ENCODE measurements around the gene RRP7A. TPM values are rescaled to one million over a fixed set of nuclear protein-coding genes. Genes with fewer than 3 reads are reported as not detected.
A peak's percentile ranks its signal among the peaks of the same experiment; 100 is the strongest.
"Not testable (repeated sequence)": the region's sequence is repeated elsewhere in the genome, so short reads cannot be mapped to it uniquely, and the experiment has no call there.

Gene RRP7A
- total and polyA plus RNA-seq, 12 donors, result 20.8 to 35.2 (median 26.1) TPM

- no peak overlapping the region for H3K4me3 ChIP-seq
- H3K27me3 ChIP-seq, result no peaks in the 10 kb centered on the region
- H3K9me3 ChIP-seq, result no peaks in the 10 kb centered on the region
- intact Hi-C loops (cut with DNase I), result loop anchor here in 2 of 10 donors (5.0 to 10.0 kb wide), 2 partner anchors 36 to 99 kb away; partner anchors contain the start of genes POLDIP3 (in 1 of the 2) and SERHL2 (in 1 of the 2)
- no peak for TF ChIP-seq CTCF (IDR thresholded peaks at IDR 0.05)
- DNase-seq (no peak), ATAC-seq (no peak)
- WGBS, 2 donors, result 65 to 71% methylated on average over 14 of the region's 14 CpGs
- H3K27ac ChIP-seq, result no peak overlapping the region
- peaks cover 0 to 58% (median 35%) of the 10 kb centered on the region in 9 donors for H3K36me3 ChIP-seq
- peaks cover 2 to 48% (median 19%) of the 10 kb centered on the region in 9 donors for H3K4me1 ChIP-seq
Measured at GRCh38 chr22:42515896-42516295, 3.7 kb downstream of the RRP7A start.

- not testable (repeated sequence) for ATAC-seq, H3K27ac ChIP-seq, H3K4me3 ChIP-seq, H3K27me3 ChIP-seq, H3K9me3 ChIP-seq, DNase-seq
- peaks cover 0 to 62% (median 37%) of the 10 kb centered on the region in 9 donors for H3K36me3 ChIP-seq
- H3K4me1 ChIP-seq, result peaks cover 2 to 46% (median 17%) of the 10 kb centered on the region in 9 donors
- 91 to 95% methylated on average over 7 of the region's 8 CpGs for WGBS, 2 donors
- intact Hi-C loops (cut with DNase I), result loop anchor here in 2 of 10 donors (5.0 to 10.0 kb wide), 2 partner anchors 37 to 99 kb away; partner anchors contain the start of genes POLDIP3 (in 1 of the 2) and SERHL2 (in 1 of the 2)
Measured at GRCh38 chr22:42515304-42515703, 4.3 kb downstream of the RRP7A start.

- intact Hi-C loops (cut with DNase I), result loop anchor here in 2 of 10 donors (5.0 to 10.0 kb wide), 2 partner anchors 38 to 100 kb away; partner anchors contain the start of genes SERHL2 (in 2 of the 2) and POLDIP3 (in 1 of the 2)
- not testable (repeated sequence) for ATAC-seq
- peaks cover 0 to 62% (median 37%) of the 10 kb centered on the region in 9 donors for H3K36me3 ChIP-seq
Measured at GRCh38 chr22:42514331-42514730, 5.3 kb downstream of the RRP7A start.

GRCh38 chr22:42512273-42512990 lies 7.2 kb downstream of the RRP7A start:
- Histone ChIP-seq H3K36me3 (peaks cover 0 to 58% (median 34%) of the 10 kb centered on the region in 9 donors), H3K4me3 (peak overlapping the region in 1 of 10 donors; percentile 4), H3K27ac (peak overlapping the region in 9 of 10 donors; percentile 40 to 82 (median 74)), H3K4me1 (peaks cover 2 to 30% (median 6%) of the 10 kb centered on the region in 9 donors)
- ATAC-seq, result peak; percentile 54 to 87 (median 70)
- H3K27me3 ChIP-seq, H3K9me3 ChIP-seq: not testable (repeated sequence)
- WGBS, 2 donors, result 61 to 64% methylated on average over 22 of the region's 22 CpGs
- TF ChIP-seq CTCF (IDR thresholded peaks at IDR 0.05), result peak; percentile 8 to 70 (median 32)
- intact Hi-C loops (cut with DNase I), result loop anchor here in 2 of 10 donors (5.0 to 10.0 kb wide), 2 partner anchors 40 to 102 kb away; partner anchors contain the start of genes SERHL2 (in 2 of the 2) and POLDIP3 (in 1 of the 2)
- DNase-seq, result peak; percentile 47 to 80

More at GRCh38 chr22:42514331-42514730, 5.3 kb downstream of the RRP7A start:
- not testable (repeated sequence) for H3K4me3 ChIP-seq, H3K9me3 ChIP-seq, H3K27ac ChIP-seq, H3K27me3 ChIP-seq, DNase-seq
- peaks cover 2 to 41% (median 12%) of the 10 kb centered on the region in 9 donors for H3K4me1 ChIP-seq
- 90 to 91% methylated on average over 17 of the region's 17 CpGs for WGBS, 2 donors

- Histone ChIP-seq H3K4me1 (peaks cover 2 to 29% (median 6%) of the 10 kb centered on the region in 9 donors), H3K36me3 (peaks cover 0 to 48% (median 29%) of the 10 kb centered on the region in 9 donors), H3K27me3 (no peaks in the 10 kb centered on the region), H3K27ac (peak overlapping the region in 4 of 10 donors; percentile 21 to 82 (median 44)), H3K4me3 (no peak overlapping the region), H3K9me3 (no peaks in the 10 kb centered on the region)
- no peak for DNase-seq
- no peak for TF ChIP-seq CTCF (IDR thresholded peaks at IDR 0.05)
- WGBS, 2 donors, result 67 to 80% methylated on average over 10 of the region's 10 CpGs
- ATAC-seq, result peak in 2 of 8 donors; percentile 3 to 4
- intact Hi-C loops (cut with DNase I), result loop anchor here in 2 of 10 donors (5.0 to 10.0 kb wide), 2 partner anchors 41 to 103 kb away; partner anchors contain the start of genes SERHL2 (in 2 of the 2) and POLDIP3 (in 1 of the 2)
Measured at GRCh38 chr22:42511401-42511891, 8.2 kb downstream of the RRP7A start.

Data from heart right ventricle (tissue), 16 donors.